Measurements from ENCODE around the gene CCDC85A.
"Not testable (repeated sequence)": the region's sequence is repeated elsewhere in the genome, so short reads cannot be mapped to it uniquely, and the experiment has no call there.

The CCDC85A gene

GRCh38 chr2:56148825-56149224 is 35.0 kb upstream of the CCDC85A start:
- Histone ChIP-seq H2AFZ (ENCODE audit: low read length) (no peak overlapping the region), H3K36me3 (replicated peaks; ENCODE audit: insufficient read depth, low read length) (no peaks in the 10 kb centered on the region), H3K4me3 (ENCODE audit: low read length) (no peak overlapping the region), H3K4me1 (ENCODE audit: low read length) (peaks cover 16% of the 10 kb centered on the region), H3K9me2 (replicated peaks; ENCODE audit: insufficient read depth, low read length) (no peaks in the 10 kb centered on the region), H3F3A (ENCODE audit: insufficient read depth, low read length) (no peaks in the 10 kb centered on the region), H3K4me2 (ENCODE audit: low read depth, low read length) (no peak overlapping the region), H3K79me2 (ENCODE audit: low read length) (no peaks in the 10 kb centered on the region), H4K20me1 (ENCODE audit: insufficient read depth, low read length) (no peaks in the 10 kb centered on the region), H3K9me3 (replicated peaks; ENCODE audit: insufficient read depth, low read length) (no peaks in the 10 kb centered on the region), H3K9ac (ENCODE audit: low read length) (no peak overlapping the region), H3K27ac (ENCODE audit: low read length) (no peak overlapping the region), H3K27me3 (replicated peaks; ENCODE audit: insufficient read depth, low read length) (no peaks in the 10 kb centered on the region)
- DNase-seq = peak; percentile 65
- TF ChIP-seq EZH2phosphoT487 (IDR thresholded peaks at IDR 0.05; ENCODE audit: low read length) (no peak), EZH2 (optimal IDR thresholded peaks at IDR 0.05; ENCODE audit: low read depth, low read length) (no peak)
- TF ChIP-seq, protein P1, sequence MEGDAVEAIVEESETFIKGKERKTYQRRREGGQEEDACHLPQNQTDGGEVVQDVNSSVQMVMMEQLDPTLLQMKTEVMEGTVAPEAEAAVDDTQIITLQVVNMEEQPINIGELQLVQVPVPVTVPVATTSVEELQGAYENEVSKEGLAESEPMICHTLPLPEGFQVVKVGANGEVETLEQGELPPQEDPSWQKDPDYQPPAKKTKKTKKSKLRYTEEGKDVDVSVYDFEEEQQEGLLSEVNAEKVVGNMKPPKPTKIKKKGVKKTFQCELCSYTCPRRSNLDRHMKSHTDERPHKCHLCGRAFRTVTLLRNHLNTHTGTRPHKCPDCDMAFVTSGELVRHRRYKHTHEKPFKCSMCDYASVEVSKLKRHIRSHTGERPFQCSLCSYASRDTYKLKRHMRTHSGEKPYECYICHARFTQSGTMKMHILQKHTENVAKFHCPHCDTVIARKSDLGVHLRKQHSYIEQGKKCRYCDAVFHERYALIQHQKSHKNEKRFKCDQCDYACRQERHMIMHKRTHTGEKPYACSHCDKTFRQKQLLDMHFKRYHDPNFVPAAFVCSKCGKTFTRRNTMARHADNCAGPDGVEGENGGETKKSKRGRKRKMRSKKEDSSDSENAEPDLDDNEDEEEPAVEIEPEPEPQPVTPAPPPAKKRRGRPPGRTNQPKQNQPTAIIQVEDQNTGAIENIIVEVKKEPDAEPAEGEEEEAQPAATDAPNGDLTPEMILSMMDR (IDR thresholded peaks at IDR 0.05; ENCODE audit: low read length) = no peak

DNA sequence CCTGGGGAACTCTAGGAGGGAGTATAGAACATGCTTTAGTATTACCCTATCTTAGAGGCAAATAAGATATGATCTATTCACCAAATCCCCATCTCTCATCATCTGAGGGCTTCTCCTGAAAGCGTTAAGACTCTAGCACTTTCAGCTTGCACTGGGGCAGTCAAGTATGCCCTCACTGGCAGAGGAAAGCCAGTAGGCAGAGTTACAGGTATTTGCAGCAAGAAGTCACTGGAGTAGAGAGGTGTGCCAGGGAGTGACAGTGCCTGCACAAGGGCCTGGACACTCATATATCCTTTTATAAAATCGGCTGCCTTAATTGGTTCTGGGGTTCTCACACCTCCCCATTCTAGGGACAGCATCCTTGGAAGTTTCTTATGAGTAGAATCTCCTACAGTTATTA is 31.9 kb upstream of the CCDC85A start:
- Histone ChIP-seq H4K20me1 (ENCODE audit: insufficient read depth, low read length) (no peaks in the 10 kb centered on the region), H3F3A (ENCODE audit: insufficient read depth, low read length) (no peaks in the 10 kb centered on the region), H3K36me3 (replicated peaks; ENCODE audit: insufficient read depth, low read length) (no peaks in the 10 kb centered on the region), H3K4me3 (ENCODE audit: low read length) (no peak overlapping the region), H3K4me2 (ENCODE audit: low read depth, low read length) (no peak overlapping the region), H3K9me3 (replicated peaks; ENCODE audit: insufficient read depth, low read length) (no peaks in the 10 kb centered on the region), H3K9me2 (replicated peaks; ENCODE audit: insufficient read depth, low read length) (no peaks in the 10 kb centered on the region), H3K27me3 (replicated peaks; ENCODE audit: insufficient read depth, low read length) (no peaks in the 10 kb centered on the region), H3K4me1 (ENCODE audit: low read length) (peaks cover 16% of the 10 kb centered on the region), H3K79me2 (ENCODE audit: low read length) (no peaks in the 10 kb centered on the region), H3K27ac (ENCODE audit: low read length) (no peak overlapping the region), H3K9ac (ENCODE audit: low read length) (no peak overlapping the region), H2AFZ (ENCODE audit: low read length) (no peak overlapping the region)
- DNase-seq = no peak
- TF ChIP-seq EZH2phosphoT487 (IDR thresholded peaks at IDR 0.05; ENCODE audit: low read length) (no peak), EZH2 (optimal IDR thresholded peaks at IDR 0.05; ENCODE audit: low read depth, low read length) (no peak)
- TF ChIP-seq, protein P1 (IDR thresholded peaks at IDR 0.05; ENCODE audit: low read length) = no peak

- no peak overlapping the region for H3K4me2 ChIP-seq (ENCODE audit: low read depth, low read length)
- no peaks in the 10 kb centered on the region for H3K9me3 ChIP-seq (replicated peaks; ENCODE audit: insufficient read depth, low read length)
- no peaks in the 10 kb centered on the region for H3K79me2 ChIP-seq (ENCODE audit: low read length)
- no peak overlapping the region for H2AFZ ChIP-seq (ENCODE audit: low read length)
- no peak overlapping the region for H3K9ac ChIP-seq (ENCODE audit: low read length)
- no peaks in the 10 kb centered on the region for H3K27me3 ChIP-seq (replicated peaks; ENCODE audit: insufficient read depth, low read length)
- DNase-seq = no peak
- no peak overlapping the region for H3K27ac ChIP-seq (ENCODE audit: low read length)
- H3F3A ChIP-seq (ENCODE audit: insufficient read depth, low read length) = no peaks in the 10 kb centered on the region
- no peaks in the 10 kb centered on the region for H3K36me3 ChIP-seq (replicated peaks; ENCODE audit: insufficient read depth, low read length)
- H3K9me2 ChIP-seq (replicated peaks; ENCODE audit: insufficient read depth, low read length) = no peaks in the 10 kb centered on the region
- no peaks in the 10 kb centered on the region for H4K20me1 ChIP-seq (ENCODE audit: insufficient read depth, low read length)
- no peak overlapping the region for H3K4me3 ChIP-seq (ENCODE audit: low read length)
- TF ChIP-seq EZH2phosphoT487 (IDR thresholded peaks at IDR 0.05; ENCODE audit: low read length) = no peak
- TF ChIP-seq, protein P1 (IDR thresholded peaks at IDR 0.05; ENCODE audit: low read length) = no peak
- TF ChIP-seq EZH2 (optimal IDR thresholded peaks at IDR 0.05; ENCODE audit: low read depth, low read length) = no peak
- H3K4me1 ChIP-seq (ENCODE audit: low read length) = no peaks in the 10 kb centered on the region
These were observed 28.6 kb upstream of the CCDC85A start for GRCh38 chr2:56155188-56155587.

- H4K20me1 ChIP-seq (ENCODE audit: insufficient read depth, low read length); H3K36me3 ChIP-seq (replicated peaks; ENCODE audit: insufficient read depth, low read length); H3F3A ChIP-seq (ENCODE audit: insufficient read depth, low read length); DNase-seq; H3K4me1 ChIP-seq (ENCODE audit: low read length); H3K27ac ChIP-seq (ENCODE audit: low read length); H3K79me2 ChIP-seq (ENCODE audit: low read length); H3K9ac ChIP-seq (ENCODE audit: low read length); H2AFZ ChIP-seq (ENCODE audit: low read length); H3K27me3 ChIP-seq (replicated peaks; ENCODE audit: insufficient read depth, low read length); H3K9me2 ChIP-seq (replicated peaks; ENCODE audit: insufficient read depth, low read length); H3K9me3 ChIP-seq (replicated peaks; ENCODE audit: insufficient read depth, low read length); H3K4me3 ChIP-seq (ENCODE audit: low read length); H3K4me2 ChIP-seq (ENCODE audit: low read depth, low read length): not testable (repeated sequence)
These were observed 23.9 kb upstream of the CCDC85A start for GRCh38 chr2:56159875-56160274.

Measured in MM.1S (cell line).